Activated T-helper 2 cell treated with anti-CD3 and anti-CD28 coated beads, Interferon-gamma antibody, Interleukin-2, Interleukin-4, amounts not matched to agents 10 μg/mL and 5 μg/mL and 100 μg/mL, durations not matched to agents 14 hours and 24 hours and 36 hours (primary cell): ENCODE data around the gene DUSP15. TPM values are rescaled to one million over a fixed set of nuclear protein-coding genes. Genes with fewer than 3 reads are reported as not detected.
A peak's percentile ranks its signal among the peaks of the same experiment; 100 is the strongest.

ENCODE experiments used
- DNase-seq: peaks from one replicate; pipeline ENCODE4 v3.0.0; 2021; ENCODE audit warnings: low spot score
- H3K27ac Mint-ChIP-seq: one replicate; pipeline ENCODE4 v1.8.0; 2021; ENCODE audit warnings: mixed read lengths
- H3K27me3 Mint-ChIP-seq: one replicate; pipeline ENCODE4 v1.8.0; 2021; ENCODE audit warnings: low read depth, mixed read lengths
- H3K36me3 Mint-ChIP-seq: one replicate; pipeline ENCODE4 v1.8.0; 2021; ENCODE audit warnings: low read depth, mixed read lengths
- H3K4me1 Mint-ChIP-seq: one replicate; pipeline ENCODE4 v1.8.0; 2021; ENCODE audit warnings: low read depth, mixed read lengths
- H3K4me3 Mint-ChIP-seq: one replicate; pipeline ENCODE4 v1.8.0; 2021; ENCODE audit warnings: low read depth, mild to moderate bottlenecking, moderate library complexity, mixed read lengths
- H3K9me3 Mint-ChIP-seq: one replicate; pipeline ENCODE4 v1.8.0; 2021; ENCODE audit warnings: mixed read lengths
- intact Hi-C: fragments of 100-400 bp; cut with micrococcal nuclease; formaldehyde crosslinking; loops from one replicate; pipeline ENCODE4 v1.15.1; 2023
- total RNA-seq: library from RNA; stranded (reverse); gene quantifications from 2 replicates; pipeline ENCODE4 v1.2.3, GENCODE V29; 2022

Gene DUSP15
- total RNA-seq, 1 donor from 2014 or later = not detected

DNA sequence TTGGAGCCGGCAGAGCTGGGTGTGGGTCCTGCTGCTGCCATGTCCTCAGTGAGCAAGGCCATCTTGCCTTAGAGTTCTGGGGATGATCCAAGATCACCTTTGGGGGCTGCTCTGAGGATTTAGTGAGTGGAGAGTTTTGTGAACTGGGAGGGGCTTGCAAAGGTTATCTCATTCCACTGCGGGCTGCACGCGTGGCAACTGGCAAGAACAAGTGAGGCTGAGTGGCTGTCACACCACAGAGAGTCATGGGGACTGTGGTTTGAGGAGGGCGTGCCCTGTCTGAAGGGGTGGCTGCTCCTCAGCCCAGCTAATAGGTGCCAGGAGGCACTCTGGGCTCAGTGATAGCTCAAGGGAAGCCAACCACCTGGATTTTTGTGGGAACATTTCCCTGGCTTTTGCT is 37.7 kb upstream of the DUSP15 start:
- no peak overlapping the region for H3K27ac Mint-ChIP-seq

DNA sequence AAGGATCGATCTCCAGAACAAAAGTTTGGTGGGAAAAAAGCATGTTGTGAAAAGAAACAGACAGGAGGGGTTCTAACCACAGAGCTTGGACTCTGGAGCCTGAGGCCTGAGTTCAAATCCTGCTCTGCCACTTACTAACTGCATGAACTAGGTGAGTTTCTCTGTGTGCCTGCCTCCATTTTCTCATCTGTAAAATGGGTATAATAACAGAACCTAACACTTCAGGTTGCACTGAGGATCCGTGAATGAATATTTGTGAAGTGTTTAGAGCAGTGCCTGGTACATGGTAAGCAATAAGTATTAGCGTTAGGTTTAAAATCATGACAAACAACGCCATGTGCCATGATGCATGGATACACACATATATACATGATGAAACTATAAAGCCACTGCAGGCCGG is 36.7 kb upstream of the DUSP15 start:
- Mint-ChIP-seq H3K4me3 (no peak overlapping the region), H3K27ac (no peak overlapping the region), H3K4me1 (no peaks in the 10 kb centered on the region), H3K27me3 (peaks cover 4% of the 10 kb centered on the region), H3K36me3 (no peaks in the 10 kb centered on the region), H3K9me3 (no peaks in the 10 kb centered on the region)
- intact Hi-C loops = no loop called here
- DNase-seq = no peak

More for the DNA sequence above, 37.7 kb upstream of the DUSP15 start:
- Mint-ChIP-seq H3K4me3 (no peak overlapping the region), H3K9me3 (no peaks in the 10 kb centered on the region), H3K27me3 (peaks cover 4% of the 10 kb centered on the region), H3K36me3 (no peaks in the 10 kb centered on the region), H3K4me1 (no peaks in the 10 kb centered on the region)
- intact Hi-C loops = no loop called here
- DNase-seq = no peak

DNA sequence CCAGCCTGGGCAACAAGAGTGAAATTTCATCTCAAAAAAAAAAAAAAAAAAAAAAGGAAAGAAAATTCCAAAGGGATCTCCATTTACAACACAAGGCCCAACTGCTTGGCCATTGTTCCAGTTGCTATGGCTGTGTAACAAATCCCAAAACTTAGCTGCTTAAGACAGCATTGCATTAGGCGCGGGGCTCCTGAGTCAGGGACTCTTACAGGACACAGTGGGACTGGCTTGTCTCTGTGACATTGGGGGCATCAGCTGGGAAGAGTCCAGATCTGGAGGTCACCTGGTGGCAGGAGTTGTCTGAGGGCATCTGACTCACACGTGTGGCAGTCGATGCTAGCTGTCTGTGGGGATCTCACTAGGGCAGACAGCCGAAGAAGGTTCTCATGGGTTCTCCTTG is 35.7 kb upstream of the DUSP15 start:
- H3K27ac Mint-ChIP-seq = no peak overlapping the region
- intact Hi-C loops = no loop called here
- H3K4me3 Mint-ChIP-seq = no peak overlapping the region
- peaks cover 4% of the 10 kb centered on the region for H3K27me3 Mint-ChIP-seq
- no peak for DNase-seq
- H3K9me3 Mint-ChIP-seq = no peaks in the 10 kb centered on the region
- H3K4me1 Mint-ChIP-seq = no peaks in the 10 kb centered on the region
- H3K36me3 Mint-ChIP-seq = no peaks in the 10 kb centered on the region

DNA sequence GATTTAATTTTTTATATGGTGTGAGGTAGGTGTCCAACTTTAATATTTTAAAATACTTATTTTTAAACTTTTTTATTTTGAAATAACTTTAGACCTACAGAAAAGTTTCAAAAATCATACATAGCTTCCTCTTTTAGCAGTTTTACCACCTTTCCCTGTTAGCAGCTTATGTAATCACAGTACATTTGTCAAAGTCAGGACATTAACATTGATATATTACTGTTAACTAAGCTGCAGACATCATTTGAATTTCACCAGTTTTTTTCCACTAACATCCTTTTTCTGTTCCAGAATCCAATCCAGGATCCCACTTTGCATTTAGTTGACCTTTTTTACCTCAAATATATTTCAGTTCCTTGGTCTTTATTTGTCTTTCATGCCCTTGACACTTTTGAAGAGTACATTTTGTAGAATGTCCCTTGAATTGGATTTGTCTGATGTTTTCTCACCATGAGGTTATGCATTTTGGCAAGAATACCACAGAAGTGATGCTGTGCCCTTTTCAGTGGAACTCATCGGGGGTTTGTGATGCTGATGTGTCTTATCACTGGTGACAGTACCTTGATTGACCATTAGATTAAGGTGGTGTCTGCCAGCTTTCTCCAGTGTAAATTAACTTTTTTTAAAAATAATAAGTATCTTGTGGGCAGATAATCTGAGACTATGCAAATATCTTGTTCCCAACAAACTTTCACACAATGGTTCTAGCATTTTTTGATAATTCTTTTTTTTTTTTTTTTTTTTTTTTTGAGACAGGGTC is 33.5 kb upstream of the DUSP15 start:
- no peaks in the 10 kb centered on the region for H3K4me1 Mint-ChIP-seq
- no peak overlapping the region for H3K27ac Mint-ChIP-seq
- no peaks in the 10 kb centered on the region for H3K36me3 Mint-ChIP-seq
- H3K27me3 Mint-ChIP-seq = peaks cover 4% of the 10 kb centered on the region
- H3K9me3 Mint-ChIP-seq = no peaks in the 10 kb centered on the region
- DNase-seq = no peak
- intact Hi-C loops = no loop called here
- no peak overlapping the region for H3K4me3 Mint-ChIP-seq

DNA sequence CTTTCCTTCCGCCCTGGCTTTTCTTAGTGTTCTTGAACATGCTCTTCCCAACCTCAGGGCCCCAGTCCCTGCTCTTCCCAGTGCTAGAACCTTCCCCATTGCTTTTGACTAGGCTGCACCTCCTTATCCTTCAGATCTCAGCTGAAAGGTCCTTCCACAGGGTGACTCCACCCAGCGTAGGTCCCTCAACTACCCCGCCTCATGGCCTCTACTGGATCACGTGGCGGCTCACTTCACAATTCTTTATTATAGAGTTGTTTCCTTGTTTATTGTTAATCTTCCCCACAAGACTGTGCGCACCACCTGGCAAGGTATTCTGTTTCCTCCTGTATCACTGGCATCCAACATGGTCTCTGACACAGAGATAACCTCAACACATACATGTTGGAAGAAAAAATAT is 31.3 kb upstream of the DUSP15 start:
- intact Hi-C loops = no loop called here

DNA sequence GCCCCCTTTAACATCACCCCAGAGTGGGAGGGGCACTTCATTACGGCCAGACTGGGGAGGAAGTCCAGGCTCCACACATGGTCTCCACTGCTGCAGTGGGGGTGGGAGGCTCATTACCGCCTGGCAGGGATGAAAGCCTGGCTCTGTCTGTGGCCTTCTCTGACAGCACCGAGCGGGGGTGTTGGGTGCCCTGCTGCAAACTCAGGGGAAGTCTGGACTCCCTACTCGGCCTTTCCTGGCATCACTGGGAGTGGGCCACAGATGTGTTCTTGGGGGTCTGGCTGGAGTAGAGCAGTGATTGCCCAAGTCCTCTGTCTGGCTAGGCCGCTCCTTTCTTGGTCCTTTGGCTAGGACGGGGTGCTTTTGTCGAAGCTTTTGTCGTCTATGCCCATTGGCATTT is 27.2 kb upstream of the DUSP15 start:
- intact Hi-C loops = no loop called here
- Mint-ChIP-seq H3K27ac (no peak overlapping the region), H3K4me1 (peaks cover 3% of the 10 kb centered on the region), H3K4me3 (no peak overlapping the region), H3K36me3 (no peaks in the 10 kb centered on the region), H3K27me3 (peaks cover 9% of the 10 kb centered on the region), H3K9me3 (no peaks in the 10 kb centered on the region)
- DNase-seq = no peak

More for the DNA sequence above, 31.3 kb upstream of the DUSP15 start:
- H3K27me3 Mint-ChIP-seq = peaks cover 9% of the 10 kb centered on the region
- no peak overlapping the region for H3K4me3 Mint-ChIP-seq
- H3K36me3 Mint-ChIP-seq = no peaks in the 10 kb centered on the region
- H3K9me3 Mint-ChIP-seq = no peaks in the 10 kb centered on the region
- no peak for DNase-seq
- no peak overlapping the region for H3K27ac Mint-ChIP-seq
- no peaks in the 10 kb centered on the region for H3K4me1 Mint-ChIP-seq

DNA sequence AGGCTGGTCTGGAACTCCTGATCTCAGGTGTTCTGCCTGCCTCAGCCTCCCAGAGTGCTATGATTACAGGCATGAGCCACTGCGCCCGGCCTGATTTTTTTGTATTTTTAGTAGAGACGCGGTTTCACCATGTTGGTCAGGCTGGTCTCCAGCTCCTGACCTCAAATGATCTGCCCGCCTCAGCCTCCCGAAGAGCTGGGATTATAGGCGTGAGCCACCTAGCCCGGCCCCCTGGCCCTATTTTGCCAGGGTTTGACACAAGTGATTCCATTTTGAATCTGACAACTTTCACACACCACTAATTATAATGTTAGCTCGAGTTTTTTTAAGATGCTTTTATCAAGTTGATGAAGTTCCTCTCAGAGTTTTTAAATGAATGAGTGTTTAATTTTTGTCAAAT is 25.7 kb upstream of the DUSP15 start:
- DNase-seq = no peak
- Mint-ChIP-seq H3K4me1 (peaks cover 3% of the 10 kb centered on the region), H3K27me3 (peaks cover 11% of the 10 kb centered on the region), H3K4me3 (no peak overlapping the region), H3K36me3 (no peaks in the 10 kb centered on the region), H3K9me3 (no peaks in the 10 kb centered on the region), H3K27ac (no peak overlapping the region)
- intact Hi-C loops = no loop called here

DNA sequence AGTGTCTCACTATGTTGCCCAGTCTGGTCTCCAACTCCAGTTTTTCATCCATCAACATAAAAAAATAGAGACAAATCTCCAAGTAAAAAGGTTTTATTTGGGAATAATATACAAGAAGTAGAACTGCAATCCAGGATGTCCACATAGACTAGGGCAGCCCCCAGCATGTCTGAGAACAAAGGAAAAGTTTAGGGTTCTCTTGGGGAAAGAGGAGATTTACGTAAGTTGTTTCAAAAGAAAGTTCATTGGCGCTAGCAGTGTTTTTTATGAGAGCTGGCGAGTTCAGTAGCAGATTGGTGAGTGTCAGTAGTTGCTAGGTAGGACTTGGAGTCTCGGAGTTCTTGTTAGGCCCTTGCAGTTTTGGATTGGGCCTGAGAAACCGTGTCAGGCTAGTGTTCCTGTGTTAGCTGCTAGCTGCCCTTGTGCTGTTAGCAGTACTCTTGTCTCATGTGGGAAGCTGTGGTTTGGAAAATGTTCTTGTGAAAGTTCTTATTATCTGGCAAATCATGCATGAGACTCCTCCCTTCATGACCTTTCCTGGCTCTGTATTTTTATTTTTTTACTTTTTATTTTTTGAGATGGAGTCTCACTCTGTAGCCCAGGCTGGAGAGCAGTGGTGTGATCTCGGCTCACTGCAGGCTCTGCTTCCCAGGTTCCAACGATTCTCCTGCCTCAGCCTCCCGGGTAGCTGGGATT is 24.8 kb upstream of the DUSP15 start:
- H3K4me3 Mint-ChIP-seq = no peak overlapping the region
- H3K9me3 Mint-ChIP-seq = no peaks in the 10 kb centered on the region
- no peaks in the 10 kb centered on the region for H3K36me3 Mint-ChIP-seq
- H3K27ac Mint-ChIP-seq = no peak overlapping the region
- peaks cover 3% of the 10 kb centered on the region for H3K4me1 Mint-ChIP-seq
- DNase-seq = no peak
- H3K27me3 Mint-ChIP-seq = peaks cover 11% of the 10 kb centered on the region
- intact Hi-C loops = no loop called here

DNA sequence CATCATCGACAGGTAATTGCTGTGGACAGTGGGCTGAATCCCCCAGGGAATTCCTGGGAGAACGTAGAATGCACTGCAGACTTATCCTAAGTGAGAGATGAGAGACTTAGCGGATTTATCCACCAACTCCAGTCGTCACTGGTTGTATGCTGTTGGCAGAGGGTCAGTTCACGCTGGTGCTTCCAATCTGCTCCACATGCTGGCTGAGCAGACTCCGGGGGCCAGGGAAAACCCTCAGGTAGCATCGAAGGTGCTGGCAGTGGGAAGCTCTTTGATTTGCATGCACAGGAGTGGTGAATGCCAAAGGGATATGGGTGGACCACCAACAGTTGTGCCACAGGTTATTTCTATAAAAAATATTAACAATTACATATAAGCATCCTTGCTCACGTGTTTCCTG is 20.3 kb upstream of the DUSP15 start:
- no peak for DNase-seq
- no peaks in the 10 kb centered on the region for H3K9me3 Mint-ChIP-seq
- H3K4me3 Mint-ChIP-seq = no peak overlapping the region
- no peaks in the 10 kb centered on the region for H3K36me3 Mint-ChIP-seq
- H3K27me3 Mint-ChIP-seq = peaks cover 6% of the 10 kb centered on the region
- H3K4me1 Mint-ChIP-seq = peaks cover 3% of the 10 kb centered on the region
- intact Hi-C loops = no loop called here
- H3K27ac Mint-ChIP-seq = no peak overlapping the region

DNA sequence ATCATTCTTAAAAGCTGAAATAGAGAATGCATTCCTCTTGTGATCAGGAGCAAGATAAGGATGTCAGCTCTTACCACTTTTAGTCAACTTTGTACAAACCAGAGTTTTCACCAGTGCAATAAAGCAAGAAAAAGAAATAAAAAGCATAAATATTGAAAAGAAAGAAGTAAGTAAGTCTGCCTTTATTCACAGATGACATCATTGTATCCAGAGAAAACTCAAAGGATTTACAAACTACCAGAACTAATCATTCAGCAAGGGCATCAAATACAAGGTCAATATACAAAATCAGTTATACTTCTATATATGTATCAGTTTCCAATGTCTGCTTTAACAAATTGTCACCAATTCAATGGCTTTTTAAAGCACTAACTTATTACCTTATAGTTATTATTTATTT is 13.5 kb upstream of the DUSP15 start:
- no peak for DNase-seq
- Mint-ChIP-seq H3K9me3 (no peaks in the 10 kb centered on the region), H3K4me1 (peaks cover 11% of the 10 kb centered on the region), H3K27me3 (peaks cover 16% of the 10 kb centered on the region), H3K27ac (no peak overlapping the region), H3K4me3 (no peak overlapping the region), H3K36me3 (no peaks in the 10 kb centered on the region)
- intact Hi-C loops = no loop called here

DNA sequence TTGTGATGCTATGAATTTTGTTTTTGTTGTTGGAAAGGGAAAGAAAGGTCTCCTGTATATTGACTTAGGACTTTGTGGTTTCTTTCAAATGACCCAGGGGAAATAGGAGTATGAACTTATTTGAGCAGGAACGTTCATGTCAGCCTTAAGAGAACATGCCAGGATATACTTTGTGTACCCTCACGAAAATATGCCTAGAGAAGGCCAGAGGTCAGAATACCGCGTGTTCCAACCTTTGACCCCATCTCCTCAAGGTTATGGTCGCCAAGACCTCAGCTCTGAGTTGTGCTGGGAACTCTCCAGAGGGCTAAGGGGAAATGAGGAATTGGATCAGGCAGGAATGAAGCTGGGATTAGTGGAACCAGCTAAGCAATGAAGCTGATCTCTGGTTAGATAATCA is 11.6 kb upstream of the DUSP15 start:
- DNase-seq = no peak
- Mint-ChIP-seq H3K27me3 (peaks cover 25% of the 10 kb centered on the region), H3K4me3 (no peak overlapping the region), H3K4me1 (peaks cover 11% of the 10 kb centered on the region), H3K36me3 (no peaks in the 10 kb centered on the region), H3K9me3 (no peaks in the 10 kb centered on the region), H3K27ac (no peak overlapping the region)
- intact Hi-C loops = no loop called here

DNA sequence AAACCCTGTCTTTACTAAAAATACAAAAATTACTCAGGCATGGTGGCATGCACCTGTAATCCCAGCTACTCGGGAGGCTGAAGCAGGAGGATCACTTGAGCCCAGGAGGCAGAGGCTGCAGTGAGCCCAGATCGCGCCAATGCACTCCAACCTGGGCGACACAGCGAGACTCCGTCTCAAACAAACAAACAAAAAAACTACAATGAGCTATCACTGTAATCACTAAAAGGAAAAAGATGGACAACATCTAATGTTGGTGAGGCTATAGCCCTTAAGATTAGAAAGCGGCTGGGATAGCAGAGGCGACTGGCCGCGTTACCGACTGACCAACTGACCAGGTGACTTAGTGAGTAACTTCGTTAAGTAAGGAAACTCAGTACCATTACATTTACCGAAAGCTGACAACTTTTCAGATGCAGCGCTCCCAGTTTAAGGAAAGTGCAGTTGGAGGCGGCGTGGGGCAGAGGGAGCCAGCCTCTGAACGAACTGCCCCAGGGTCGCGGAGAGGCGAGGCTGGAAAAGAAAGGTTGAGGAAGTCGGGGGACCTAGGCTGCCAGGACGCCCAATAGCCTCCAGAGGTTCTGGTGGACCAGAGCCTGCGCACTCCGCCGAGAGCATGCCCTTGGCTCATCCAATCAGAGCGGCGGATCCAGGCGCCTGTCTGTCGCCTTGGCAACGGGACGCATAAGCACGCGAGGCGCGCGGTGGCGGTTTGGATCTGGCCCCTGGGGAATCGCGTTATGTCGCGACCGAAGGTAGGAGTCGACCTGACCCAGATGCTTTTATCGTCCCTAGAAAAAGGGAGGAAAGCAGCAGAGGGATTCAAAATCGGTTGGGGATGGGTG is 9.0 kb upstream of the DUSP15 start:
- DNase-seq = peak; percentile 75
- intact Hi-C loops = no loop called here
- peak overlapping the region; percentile 62 for H3K27ac Mint-ChIP-seq

DNA sequence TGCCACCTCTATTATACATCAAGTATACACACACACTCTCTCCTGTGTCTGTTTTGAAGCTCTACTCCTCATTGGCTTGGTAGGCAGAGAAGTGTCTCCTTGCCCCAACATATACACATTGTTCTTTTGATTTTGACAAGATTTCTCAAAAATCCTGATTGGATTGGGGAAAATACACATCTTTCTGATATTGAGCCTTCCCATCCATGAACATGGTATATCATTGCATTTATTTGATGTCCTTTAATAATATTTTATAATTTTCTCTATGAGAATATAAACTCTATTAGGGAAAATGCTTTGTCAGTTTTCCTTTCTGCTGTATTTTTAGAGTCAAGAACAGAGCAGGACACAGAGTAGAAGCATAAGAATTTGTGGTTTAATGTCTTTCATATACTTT is 7.4 kb upstream of the DUSP15 start:
- no peak overlapping the region for H3K27ac Mint-ChIP-seq
- intact Hi-C loops = no loop called here
- no peak overlapping the region for H3K4me3 Mint-ChIP-seq
- no peaks in the 10 kb centered on the region for H3K9me3 Mint-ChIP-seq
- no peaks in the 10 kb centered on the region for H3K36me3 Mint-ChIP-seq
- peaks cover 11% of the 10 kb centered on the region for H3K4me1 Mint-ChIP-seq
- peaks cover 46% of the 10 kb centered on the region for H3K27me3 Mint-ChIP-seq
- no peak for DNase-seq

More for the DNA sequence above, 9.0 kb upstream of the DUSP15 start:
- H3K4me3 Mint-ChIP-seq = peak overlapping the region; percentile 87
- no peaks in the 10 kb centered on the region for H3K9me3 Mint-ChIP-seq
- peaks cover 36% of the 10 kb centered on the region for H3K27me3 Mint-ChIP-seq
- H3K4me1 Mint-ChIP-seq = peaks cover 11% of the 10 kb centered on the region
- H3K36me3 Mint-ChIP-seq = no peaks in the 10 kb centered on the region
